Nephron (organoid): ENCODE data around the gene PCGF3.

Experiments
- H3K27ac Mint-ChIP-seq, 3 experiments: 2 replicates each; pipeline ENCODE4 v1.8.0; 2020; ENCODE audit warnings: mixed read lengths in 3 of 3, mild to moderate bottlenecking in 2 of 3, moderate library complexity in 1 of 3
- H3K27me3 Mint-ChIP-seq: 2 replicates; pipeline ENCODE4 v1.8.0; 2021; ENCODE audit warnings: low read depth, mild to moderate bottlenecking, moderate library complexity, mixed read lengths
- H3K36me3 Mint-ChIP-seq: 2 replicates; pipeline ENCODE4 v1.8.0; 2020; ENCODE audit warnings: low read depth, mixed read lengths
- H3K4me1 Mint-ChIP-seq: 2 replicates; pipeline ENCODE4 v1.8.0; 2020; ENCODE audit warnings: mixed read lengths
- H3K4me3 Mint-ChIP-seq, 3 experiments: 2 replicates each; pipeline ENCODE4 v1.8.0; 2020; ENCODE audit warnings: mild to moderate bottlenecking in 3 of 3, mixed read lengths in 3 of 3, moderate library complexity in 2 of 3
- H3K9me3 Mint-ChIP-seq: 2 replicates; pipeline ENCODE4 v1.8.0; 2020; ENCODE audit warnings: mixed read lengths
- TF ChIP-seq, protein P1 (sequence below), 3 experiments: fragments of 200-600 bp; sonication (generic); IDR thresholded peaks; one replicate each; pipeline ENCODE4 v1.5.0; 2021; ENCODE audit warnings: antibody characterized with exemption in 3 of 3; ENCODE audit not compliant: unreplicated experiment in 3 of 3

Gene PCGF3

DNA sequence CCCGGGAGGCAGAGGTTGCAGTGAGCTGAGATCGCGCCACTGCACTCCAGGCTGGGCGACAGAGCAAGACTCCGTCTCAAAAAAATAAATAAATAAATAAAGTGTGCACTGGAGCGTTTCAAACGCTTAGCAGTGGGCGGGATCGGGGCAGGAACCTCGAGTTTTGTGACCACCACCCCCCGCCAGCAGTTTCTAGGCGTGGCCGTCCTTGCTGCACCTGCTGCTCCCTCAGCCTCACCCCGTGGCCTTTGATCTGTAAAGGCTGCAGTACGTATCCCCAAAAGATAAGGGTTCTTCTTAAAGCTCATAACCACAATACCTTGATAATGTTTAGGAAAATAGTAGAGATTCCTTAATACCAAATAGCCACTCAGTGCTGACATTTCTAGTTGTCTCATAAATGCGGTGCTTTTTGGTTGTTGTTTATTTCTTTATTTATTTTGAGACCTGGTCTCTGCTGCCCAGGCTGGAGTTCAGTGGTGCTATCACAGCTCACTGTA is 33.2 kb downstream of the PCGF3 start:
- Mint-ChIP-seq H3K27me3 (no peaks in the 10 kb centered on the region), H3K4me1 (no peaks in the 10 kb centered on the region), H3K36me3 (peaks cover 49% of the 10 kb centered on the region), H3K9me3 (no peaks in the 10 kb centered on the region), H3K4me3 (no peak overlapping the region), H3K27ac (no peak overlapping the region)
- TF ChIP-seq, protein P1, sequence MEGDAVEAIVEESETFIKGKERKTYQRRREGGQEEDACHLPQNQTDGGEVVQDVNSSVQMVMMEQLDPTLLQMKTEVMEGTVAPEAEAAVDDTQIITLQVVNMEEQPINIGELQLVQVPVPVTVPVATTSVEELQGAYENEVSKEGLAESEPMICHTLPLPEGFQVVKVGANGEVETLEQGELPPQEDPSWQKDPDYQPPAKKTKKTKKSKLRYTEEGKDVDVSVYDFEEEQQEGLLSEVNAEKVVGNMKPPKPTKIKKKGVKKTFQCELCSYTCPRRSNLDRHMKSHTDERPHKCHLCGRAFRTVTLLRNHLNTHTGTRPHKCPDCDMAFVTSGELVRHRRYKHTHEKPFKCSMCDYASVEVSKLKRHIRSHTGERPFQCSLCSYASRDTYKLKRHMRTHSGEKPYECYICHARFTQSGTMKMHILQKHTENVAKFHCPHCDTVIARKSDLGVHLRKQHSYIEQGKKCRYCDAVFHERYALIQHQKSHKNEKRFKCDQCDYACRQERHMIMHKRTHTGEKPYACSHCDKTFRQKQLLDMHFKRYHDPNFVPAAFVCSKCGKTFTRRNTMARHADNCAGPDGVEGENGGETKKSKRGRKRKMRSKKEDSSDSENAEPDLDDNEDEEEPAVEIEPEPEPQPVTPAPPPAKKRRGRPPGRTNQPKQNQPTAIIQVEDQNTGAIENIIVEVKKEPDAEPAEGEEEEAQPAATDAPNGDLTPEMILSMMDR (IDR thresholded peaks at IDR 0.05; ENCODE audit: unreplicated experiment in 3 of 3), result no peak

DNA sequence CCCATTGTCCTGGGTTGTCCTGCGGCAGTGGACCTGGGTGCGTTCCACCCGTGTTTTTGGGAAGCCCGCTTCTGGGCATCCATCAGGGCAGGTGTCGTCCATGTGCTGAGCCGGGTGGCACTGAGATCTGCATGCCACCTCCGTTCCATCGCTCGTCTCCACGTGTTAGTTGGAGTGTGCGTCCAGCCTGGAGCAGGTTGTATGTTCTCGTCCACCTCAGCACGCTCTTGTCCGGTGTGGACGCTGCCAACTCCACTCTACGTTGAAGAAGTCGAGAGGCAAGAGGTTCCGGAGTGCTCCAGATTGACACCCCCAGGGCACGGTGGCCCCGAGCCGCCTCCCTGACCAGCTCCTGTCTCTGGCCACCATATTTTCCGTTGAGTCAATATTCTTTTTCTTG is 33.9 kb downstream of the PCGF3 start:
- TF ChIP-seq, protein P1 (IDR thresholded peaks at IDR 0.05; ENCODE audit: unreplicated experiment in 3 of 3), result no peak
- H3K27me3 Mint-ChIP-seq, result no peaks in the 10 kb centered on the region
- H3K36me3 Mint-ChIP-seq, result peaks cover 49% of the 10 kb centered on the region
- H3K27ac Mint-ChIP-seq, result no peak overlapping the region
- H3K4me1 Mint-ChIP-seq, result no peaks in the 10 kb centered on the region
- no peak overlapping the region for H3K4me3 Mint-ChIP-seq
- H3K9me3 Mint-ChIP-seq, result no peaks in the 10 kb centered on the region

DNA sequence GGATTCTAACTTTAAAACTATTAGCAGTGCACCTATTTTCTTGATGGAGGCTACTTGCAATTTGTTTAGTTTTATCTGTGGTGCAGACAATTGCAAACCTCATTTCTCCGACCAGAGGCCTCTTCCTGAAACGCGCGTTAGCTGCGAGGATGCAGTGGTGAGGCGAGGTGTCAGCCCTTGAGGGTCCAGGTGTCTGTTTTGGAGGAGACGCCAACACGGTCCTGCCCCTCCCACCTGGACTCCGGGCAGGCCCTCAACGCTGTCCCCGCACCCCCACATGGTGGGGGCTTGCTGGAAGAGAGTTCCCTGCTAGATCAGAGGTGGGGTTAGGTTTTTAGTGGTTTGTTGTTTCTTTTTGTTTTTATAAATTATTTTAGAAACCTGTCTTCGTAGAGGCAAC is 34.4 kb downstream of the PCGF3 start:
- no peaks in the 10 kb centered on the region for H3K27me3 Mint-ChIP-seq
- H3K4me1 Mint-ChIP-seq, result no peaks in the 10 kb centered on the region
- no peak overlapping the region for H3K4me3 Mint-ChIP-seq
- H3K27ac Mint-ChIP-seq, result no peak overlapping the region
- H3K36me3 Mint-ChIP-seq, result peaks cover 45% of the 10 kb centered on the region
- no peaks in the 10 kb centered on the region for H3K9me3 Mint-ChIP-seq
- TF ChIP-seq, protein P1 (IDR thresholded peaks at IDR 0.05; ENCODE audit: unreplicated experiment in 3 of 3), result no peak

DNA sequence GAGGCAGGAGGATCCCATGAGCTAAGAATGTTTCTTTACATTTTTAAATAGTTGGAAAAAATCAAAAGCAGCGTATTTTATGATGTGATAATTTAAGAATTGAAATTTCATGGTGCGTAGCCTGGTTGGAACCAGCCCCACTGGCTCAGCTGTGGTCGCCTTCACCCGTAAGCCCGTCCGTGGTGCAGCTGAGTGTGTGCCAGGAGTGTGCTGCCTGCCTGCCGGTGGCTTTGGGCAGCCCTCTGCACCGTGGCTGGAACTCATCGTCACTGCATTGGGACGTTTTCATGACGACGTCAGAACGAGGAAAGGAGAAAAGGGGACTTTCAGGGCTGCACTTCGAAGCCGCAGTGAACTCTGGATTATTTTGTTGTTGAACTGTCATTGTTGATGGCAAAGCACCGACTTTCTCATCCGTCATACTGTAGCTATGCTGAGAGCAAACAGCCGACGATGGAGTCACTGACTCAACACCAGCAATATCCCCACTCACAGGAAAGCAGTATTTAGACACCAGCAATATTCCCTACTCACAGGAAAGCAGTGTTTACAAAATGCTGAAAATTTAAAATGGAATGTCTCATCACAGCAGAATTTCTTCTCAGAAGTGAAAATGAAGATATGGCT is 35.1 kb downstream of the PCGF3 start:
- TF ChIP-seq, protein P1 (IDR thresholded peaks at IDR 0.05; ENCODE audit: unreplicated experiment in 3 of 3), result no peak
- H3K9me3 Mint-ChIP-seq, result no peaks in the 10 kb centered on the region
- H3K36me3 Mint-ChIP-seq, result peaks cover 42% of the 10 kb centered on the region
- H3K4me1 Mint-ChIP-seq, result no peaks in the 10 kb centered on the region
- no peaks in the 10 kb centered on the region for H3K27me3 Mint-ChIP-seq
- H3K27ac Mint-ChIP-seq, result no peak overlapping the region
- H3K4me3 Mint-ChIP-seq, result no peak overlapping the region

DNA sequence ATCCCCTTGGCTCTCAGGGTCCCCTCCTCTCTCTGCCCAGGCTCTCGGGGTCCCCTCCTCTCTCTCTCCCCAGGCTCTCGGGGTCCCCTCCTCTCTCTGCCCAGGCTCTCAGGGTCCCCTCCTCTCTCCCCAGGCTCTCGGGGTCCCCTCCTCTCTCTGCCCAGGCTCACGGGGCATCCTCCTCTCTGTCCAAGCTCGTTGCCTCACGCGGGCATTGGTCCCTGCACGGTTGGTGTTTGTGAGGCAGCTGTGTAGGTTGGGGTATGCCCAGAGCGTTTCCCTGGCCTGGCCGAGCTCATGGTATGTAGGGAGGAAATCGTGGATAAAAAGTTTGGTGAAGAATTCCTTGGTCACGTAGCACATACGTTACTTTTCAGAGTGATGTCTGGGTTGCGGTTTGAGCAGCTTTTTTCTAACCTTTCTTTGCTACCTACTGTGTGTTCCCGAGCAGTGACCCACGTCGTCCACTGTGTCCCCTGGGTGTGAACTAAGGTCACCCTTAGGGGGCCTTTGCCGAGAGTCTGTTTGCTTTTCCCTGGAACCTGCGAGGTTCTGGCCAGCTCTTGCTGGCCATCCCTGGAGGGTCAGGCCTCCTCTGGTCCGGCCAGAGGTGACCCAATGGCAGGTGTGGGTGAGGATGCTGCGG is 36.6 kb downstream of the PCGF3 start:
- Mint-ChIP-seq H3K9me3 (no peaks in the 10 kb centered on the region), H3K4me1 (no peaks in the 10 kb centered on the region), H3K4me3 (no peak overlapping the region), H3K27me3 (no peaks in the 10 kb centered on the region), H3K36me3 (peaks cover 40% of the 10 kb centered on the region), H3K27ac (no peak overlapping the region)
- TF ChIP-seq, protein P1 (IDR thresholded peaks at IDR 0.05; ENCODE audit: unreplicated experiment in 3 of 3), result no peak
